SK-N-SH treated with all-trans-retinoic acid at 6 μM for 48 hours (cell line): ENCODE data around the gene BLID.

Source experiments
- ARNTL ChIP-seq: fragments of 450-650 bp; formaldehyde crosslinking; IDR thresholded peaks from 2 replicates; pipeline ENCODE4 v1.5.0; 2020; ENCODE audit warnings: low read depth, mild to moderate bottlenecking, moderate library complexity, borderline replicate concordance
- OSR1 ChIP-seq: fragments of 250-450 bp; sonication (Bioruptor Pico); IDR thresholded peaks from 2 replicates; pipeline ENCODE4 v1.8.0; 2022; ENCODE audit warnings: moderate library complexity, mild to moderate bottlenecking, inconsistent platforms
- TOX ChIP-seq: fragments of 250-450 bp; sonication (Bioruptor Pico); IDR thresholded peaks from 2 replicates; pipeline ENCODE4 v1.8.0; 2021; ENCODE audit warnings: mild to moderate bottlenecking, moderate library complexity, borderline replicate concordance
- ZFP30 ChIP-seq: fragments of 450-650 bp; formaldehyde crosslinking; IDR thresholded peaks from 2 replicates; pipeline ENCODE4 v1.5.0; 2022; ENCODE audit warnings: mild to moderate bottlenecking, moderate library complexity
- TF ChIP-seq, protein P1 (sequence below): fragments of 250-450 bp; sonication (Bioruptor Pico); IDR thresholded peaks from 2 replicates; pipeline ENCODE4 v1.8.0; 2020; ENCODE audit warnings: mild to moderate bottlenecking, moderate library complexity, borderline replicate concordance

DNA sequence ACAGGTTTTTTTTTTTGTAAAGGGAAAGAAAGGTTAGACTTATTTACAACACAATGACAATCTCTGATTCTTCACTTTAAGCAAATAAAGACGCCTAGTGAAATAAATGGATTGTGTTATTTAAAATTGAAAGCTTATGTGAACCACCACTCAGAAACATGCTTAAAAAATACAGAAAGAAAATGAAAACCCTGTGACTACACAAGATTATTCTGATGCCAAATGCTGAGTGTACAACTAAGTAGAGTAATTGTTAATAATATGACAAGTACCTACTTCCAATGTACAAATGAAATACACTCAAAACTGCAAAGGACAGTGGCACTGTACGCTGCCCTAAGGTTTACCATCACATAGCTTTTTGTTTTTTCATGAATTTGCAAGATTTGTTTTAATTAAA is 1.0 kb downstream of the BLID start:
- TF ChIP-seq, protein P1, sequence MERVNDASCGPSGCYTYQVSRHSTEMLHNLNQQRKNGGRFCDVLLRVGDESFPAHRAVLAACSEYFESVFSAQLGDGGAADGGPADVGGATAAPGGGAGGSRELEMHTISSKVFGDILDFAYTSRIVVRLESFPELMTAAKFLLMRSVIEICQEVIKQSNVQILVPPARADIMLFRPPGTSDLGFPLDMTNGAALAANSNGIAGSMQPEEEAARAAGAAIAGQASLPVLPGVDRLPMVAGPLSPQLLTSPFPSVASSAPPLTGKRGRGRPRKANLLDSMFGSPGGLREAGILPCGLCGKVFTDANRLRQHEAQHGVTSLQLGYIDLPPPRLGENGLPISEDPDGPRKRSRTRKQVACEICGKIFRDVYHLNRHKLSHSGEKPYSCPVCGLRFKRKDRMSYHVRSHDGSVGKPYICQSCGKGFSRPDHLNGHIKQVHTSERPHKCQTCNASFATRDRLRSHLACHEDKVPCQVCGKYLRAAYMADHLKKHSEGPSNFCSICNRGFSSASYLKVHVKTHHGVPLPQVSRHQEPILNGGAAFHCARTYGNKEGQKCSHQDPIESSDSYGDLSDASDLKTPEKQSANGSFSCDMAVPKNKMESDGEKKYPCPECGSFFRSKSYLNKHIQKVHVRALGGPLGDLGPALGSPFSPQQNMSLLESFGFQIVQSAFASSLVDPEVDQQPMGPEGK: no peak
- no peak for TF ChIP-seq ARNTL (CRISPR knock-in tag)
- no peak for TF ChIP-seq TOX (CRISPR knock-in tag)
- TF ChIP-seq ZFP30 (CRISPR knock-in tag): no peak
- no peak for TF ChIP-seq OSR1
